WTC11 (cell line): ENCODE data around the gene ALX4.

Source experiments
- CTCF ChIP-seq: fragments of 200-600 bp; IDR thresholded peaks from 2 replicates; pipeline ENCODE4 v1.8.0; 2022; ENCODE audit warnings: antibody characterized with exemption
- RELA ChIP-seq: sonication (generic); formaldehyde crosslinking; IDR thresholded peaks from 2 replicates; pipeline ENCODE4 v1.8.1; 2022; ENCODE audit warnings: missing genetic modification reagents, mild to moderate bottlenecking, borderline replicate concordance
- USF1 ChIP-seq: sonication (generic); formaldehyde crosslinking; IDR thresholded peaks from 2 replicates; pipeline ENCODE4 v1.8.0; 2022; ENCODE audit warnings: mild to moderate bottlenecking, missing genetic modification reagents

GRCh38 chr11:44343778-44344422 is 34.0 kb upstream of the ALX4 start:
- TF ChIP-seq CTCF (no peak), USF1 (CRISPR knock-in tag) (no peak), RELA (CRISPR knock-in tag) (no peak)
